SK-N-SH treated with all-trans-retinoic acid at 6 μM for 48 hours (cell line): Measurements from ENCODE around the gene KAT6B.

Experiments
- ATAC-seq: fragments of 200-7000 bp; cut with Tn5 transposase; 3 replicates; pipeline ENCODE4 v1.9.1; 2020; ENCODE audit warnings: mild to moderate bottlenecking, moderate library complexity
- ARNTL ChIP-seq: fragments of 450-650 bp; formaldehyde crosslinking; IDR thresholded peaks from 2 replicates; pipeline ENCODE4 v1.5.0; 2020; ENCODE audit warnings: low read depth, mild to moderate bottlenecking, moderate library complexity, borderline replicate concordance
- BACH2 ChIP-seq: fragments of 250-450 bp; sonication (Bioruptor Pico); IDR thresholded peaks from 2 replicates; pipeline ENCODE4 v1.9.0; 2021; ENCODE audit warnings: mild to moderate bottlenecking, borderline replicate concordance
- ESRRG ChIP-seq: fragments of 250-450 bp; sonication (Bioruptor Pico); IDR thresholded peaks from 2 replicates; pipeline ENCODE4 v1.6.1; 2021; ENCODE audit warnings: mild to moderate bottlenecking
- GLIS3 ChIP-seq: fragments of 250-450 bp; sonication (Bioruptor Pico); IDR thresholded peaks from 2 replicates; pipeline ENCODE4 v1.5.0; 2020; ENCODE audit warnings: mild to moderate bottlenecking, moderate library complexity
- ISL1 ChIP-seq: fragments of 250-450 bp; sonication (Bioruptor Pico); IDR thresholded peaks from 2 replicates; pipeline ENCODE4 v2.1.2; 2022; ENCODE audit warnings: mild to moderate bottlenecking, moderate library complexity
- OSR1 ChIP-seq: fragments of 250-450 bp; sonication (Bioruptor Pico); IDR thresholded peaks from 2 replicates; pipeline ENCODE4 v1.8.0; 2022; ENCODE audit warnings: moderate library complexity, mild to moderate bottlenecking, inconsistent platforms
- PPARA ChIP-seq: fragments of 250-450 bp; sonication (Bioruptor Pico); IDR thresholded peaks from 2 replicates; pipeline ENCODE4 v1.5.0; 2020; ENCODE audit warnings: mild to moderate bottlenecking, borderline replicate concordance
- RARB ChIP-seq: fragments of 250-450 bp; sonication (Bioruptor Pico); IDR thresholded peaks from 2 replicates; pipeline ENCODE4 v1.8.0; 2021; ENCODE audit warnings: mild to moderate bottlenecking, moderate library complexity
- SNAI2 ChIP-seq: fragments of 250-450 bp; sonication (Bioruptor Pico); IDR thresholded peaks from 2 replicates; pipeline ENCODE4 v1.5.0; 2020; ENCODE audit warnings: mild to moderate bottlenecking, moderate library complexity
- TCF4 ChIP-seq: fragments of 250-450 bp; sonication (Bioruptor Pico); IDR thresholded peaks from 2 replicates; pipeline ENCODE4 v1.8.0; 2021; ENCODE audit warnings: mild to moderate bottlenecking, moderate library complexity, borderline replicate concordance
- TOX ChIP-seq: fragments of 250-450 bp; sonication (Bioruptor Pico); IDR thresholded peaks from 2 replicates; pipeline ENCODE4 v1.8.0; 2021; ENCODE audit warnings: mild to moderate bottlenecking, moderate library complexity, borderline replicate concordance
- ZC3H10 ChIP-seq: fragments of 250-450 bp; sonication (Bioruptor Pico); IDR thresholded peaks from 2 replicates; pipeline ENCODE4 v1.5.1; 2021; ENCODE audit warnings: mild to moderate bottlenecking, moderate library complexity
- ZFP3 ChIP-seq: fragments of 250-450 bp; sonication (Bioruptor Pico); IDR thresholded peaks from 2 replicates; pipeline ENCODE4 v1.5.0; 2020; ENCODE audit warnings: mild to moderate bottlenecking, moderate library complexity
- ZFP30 ChIP-seq: fragments of 450-650 bp; formaldehyde crosslinking; IDR thresholded peaks from 2 replicates; pipeline ENCODE4 v1.5.0; 2022; ENCODE audit warnings: mild to moderate bottlenecking, moderate library complexity
- ZNF565 ChIP-seq: fragments of 450-650 bp; formaldehyde crosslinking; conservative IDR thresholded peaks from 2 replicates; pipeline ENCODE4 v1.5.0; 2020; ENCODE audit warnings: low read depth, mild to moderate bottlenecking, moderate library complexity
- ZNF70 ChIP-seq: fragments of 450-650 bp; formaldehyde crosslinking; IDR thresholded peaks from 2 replicates; pipeline ENCODE4 v1.5.0; 2020; ENCODE audit warnings: mild to moderate bottlenecking, moderate library complexity
- ZNF8 ChIP-seq: fragments of 450-650 bp; formaldehyde crosslinking; IDR thresholded peaks from 2 replicates; pipeline ENCODE4 v1.5.0; 2020; ENCODE audit warnings: mild to moderate bottlenecking, moderate library complexity
- TF ChIP-seq, protein P1 (sequence below): fragments of 250-450 bp; sonication (Bioruptor Pico); IDR thresholded peaks from 2 replicates; pipeline ENCODE4 v1.5.1; 2021; ENCODE audit warnings: mild to moderate bottlenecking, moderate library complexity
- TF ChIP-seq, protein P2 (sequence below): fragments of 250-450 bp; sonication (Bioruptor Pico); IDR thresholded peaks from 2 replicates; pipeline ENCODE4 v1.8.0; 2020; ENCODE audit warnings: mild to moderate bottlenecking, moderate library complexity, borderline replicate concordance
- TF ChIP-seq, protein P3 (sequence below): fragments of 250-450 bp; sonication (Bioruptor Pico); IDR thresholded peaks from 2 replicates; pipeline ENCODE4 v1.5.1; 2020; ENCODE audit warnings: low read depth, mild to moderate bottlenecking, moderate library complexity
- TF ChIP-seq, protein P4 (sequence below): fragments of 250-450 bp; sonication (Bioruptor Pico); IDR thresholded peaks from 2 replicates; pipeline ENCODE4 v1.8.0; 2021; ENCODE audit warnings: low read depth, mild to moderate bottlenecking, moderate library complexity, borderline replicate concordance
- TF ChIP-seq, protein P5 (sequence below): fragments of 250-450 bp; sonication (Bioruptor Pico); IDR thresholded peaks from 2 replicates; pipeline ENCODE4 v1.5.0; 2020; ENCODE audit warnings: mild to moderate bottlenecking, moderate library complexity

KAT6B gene

DNA sequence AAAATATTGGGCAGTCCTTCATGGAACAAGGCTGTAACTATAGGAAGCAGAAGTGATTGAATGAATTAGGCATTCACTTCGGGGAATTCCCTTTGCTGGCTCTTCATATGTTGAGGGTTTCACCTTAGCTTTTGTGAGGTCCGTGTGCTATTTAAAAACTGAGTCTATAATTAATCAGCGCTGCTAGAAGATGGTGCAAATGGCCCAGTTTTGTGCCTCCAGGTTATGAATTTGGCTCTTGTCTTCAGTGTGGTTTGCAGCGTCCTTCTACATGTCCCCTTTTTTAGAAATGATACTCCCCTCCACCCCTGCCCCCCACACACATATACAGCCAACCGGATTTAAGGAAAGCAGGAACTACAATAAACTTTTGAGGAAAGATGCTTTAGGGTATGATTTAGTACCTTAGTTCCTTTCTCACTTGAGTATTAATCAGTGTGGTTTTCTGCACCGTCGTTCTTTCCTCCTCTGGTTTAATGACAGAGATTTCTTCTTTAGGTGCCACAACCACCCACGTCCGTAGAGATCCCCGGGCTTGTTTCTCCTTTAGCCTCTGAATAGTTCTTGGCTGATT is 174.4 kb downstream of the KAT6B start:
- TF ChIP-seq, protein P1, sequence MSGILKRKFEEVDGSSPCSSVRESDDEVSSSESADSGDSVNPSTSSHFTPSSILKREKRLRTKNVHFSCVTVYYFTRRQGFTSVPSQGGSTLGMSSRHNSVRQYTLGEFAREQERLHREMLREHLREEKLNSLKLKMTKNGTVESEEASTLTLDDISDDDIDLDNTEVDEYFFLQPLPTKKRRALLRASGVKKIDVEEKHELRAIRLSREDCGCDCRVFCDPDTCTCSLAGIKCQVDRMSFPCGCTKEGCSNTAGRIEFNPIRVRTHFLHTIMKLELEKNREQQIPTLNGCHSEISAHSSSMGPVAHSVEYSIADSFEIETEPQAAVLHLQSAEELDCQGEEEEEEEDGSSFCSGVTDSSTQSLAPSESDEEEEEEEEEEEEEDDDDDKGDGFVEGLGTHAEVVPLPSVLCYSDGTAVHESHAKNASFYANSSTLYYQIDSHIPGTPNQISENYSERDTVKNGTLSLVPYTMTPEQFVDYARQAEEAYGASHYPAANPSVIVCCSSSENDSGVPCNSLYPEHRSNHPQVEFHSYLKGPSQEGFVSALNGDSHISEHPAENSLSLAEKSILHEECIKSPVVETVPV = no peak
- TF ChIP-seq ARNTL (CRISPR knock-in tag) (no peak), ZFP30 (no peak), ISL1 (no peak), TOX (CRISPR knock-in tag) (no peak), RARB (CRISPR knock-in tag) (no peak), ZNF70 (no peak), ZNF8 (no peak), ZFP3 (no peak), ZC3H10 (CRISPR knock-in tag) (no peak)
- TF ChIP-seq, protein P2, sequence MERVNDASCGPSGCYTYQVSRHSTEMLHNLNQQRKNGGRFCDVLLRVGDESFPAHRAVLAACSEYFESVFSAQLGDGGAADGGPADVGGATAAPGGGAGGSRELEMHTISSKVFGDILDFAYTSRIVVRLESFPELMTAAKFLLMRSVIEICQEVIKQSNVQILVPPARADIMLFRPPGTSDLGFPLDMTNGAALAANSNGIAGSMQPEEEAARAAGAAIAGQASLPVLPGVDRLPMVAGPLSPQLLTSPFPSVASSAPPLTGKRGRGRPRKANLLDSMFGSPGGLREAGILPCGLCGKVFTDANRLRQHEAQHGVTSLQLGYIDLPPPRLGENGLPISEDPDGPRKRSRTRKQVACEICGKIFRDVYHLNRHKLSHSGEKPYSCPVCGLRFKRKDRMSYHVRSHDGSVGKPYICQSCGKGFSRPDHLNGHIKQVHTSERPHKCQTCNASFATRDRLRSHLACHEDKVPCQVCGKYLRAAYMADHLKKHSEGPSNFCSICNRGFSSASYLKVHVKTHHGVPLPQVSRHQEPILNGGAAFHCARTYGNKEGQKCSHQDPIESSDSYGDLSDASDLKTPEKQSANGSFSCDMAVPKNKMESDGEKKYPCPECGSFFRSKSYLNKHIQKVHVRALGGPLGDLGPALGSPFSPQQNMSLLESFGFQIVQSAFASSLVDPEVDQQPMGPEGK (CRISPR knock-in tag) = no peak
- TF ChIP-seq, protein P3, sequence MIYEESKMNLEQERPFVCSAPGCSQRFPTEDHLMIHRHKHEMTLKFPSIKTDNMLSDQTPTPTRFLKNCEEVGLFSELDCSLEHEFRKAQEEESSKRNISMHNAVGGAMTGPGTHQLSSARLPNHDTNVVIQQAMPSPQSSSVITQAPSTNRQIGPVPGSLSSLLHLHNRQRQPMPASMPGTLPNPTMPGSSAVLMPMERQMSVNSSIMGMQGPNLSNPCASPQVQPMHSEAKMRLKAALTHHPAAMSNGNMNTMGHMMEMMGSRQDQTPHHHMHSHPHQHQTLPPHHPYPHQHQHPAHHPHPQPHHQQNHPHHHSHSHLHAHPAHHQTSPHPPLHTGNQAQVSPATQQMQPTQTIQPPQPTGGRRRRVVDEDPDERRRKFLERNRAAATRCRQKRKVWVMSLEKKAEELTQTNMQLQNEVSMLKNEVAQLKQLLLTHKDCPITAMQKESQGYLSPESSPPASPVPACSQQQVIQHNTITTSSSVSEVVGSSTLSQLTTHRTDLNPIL (CRISPR knock-in tag) = no peak
- TF ChIP-seq, protein P4, sequence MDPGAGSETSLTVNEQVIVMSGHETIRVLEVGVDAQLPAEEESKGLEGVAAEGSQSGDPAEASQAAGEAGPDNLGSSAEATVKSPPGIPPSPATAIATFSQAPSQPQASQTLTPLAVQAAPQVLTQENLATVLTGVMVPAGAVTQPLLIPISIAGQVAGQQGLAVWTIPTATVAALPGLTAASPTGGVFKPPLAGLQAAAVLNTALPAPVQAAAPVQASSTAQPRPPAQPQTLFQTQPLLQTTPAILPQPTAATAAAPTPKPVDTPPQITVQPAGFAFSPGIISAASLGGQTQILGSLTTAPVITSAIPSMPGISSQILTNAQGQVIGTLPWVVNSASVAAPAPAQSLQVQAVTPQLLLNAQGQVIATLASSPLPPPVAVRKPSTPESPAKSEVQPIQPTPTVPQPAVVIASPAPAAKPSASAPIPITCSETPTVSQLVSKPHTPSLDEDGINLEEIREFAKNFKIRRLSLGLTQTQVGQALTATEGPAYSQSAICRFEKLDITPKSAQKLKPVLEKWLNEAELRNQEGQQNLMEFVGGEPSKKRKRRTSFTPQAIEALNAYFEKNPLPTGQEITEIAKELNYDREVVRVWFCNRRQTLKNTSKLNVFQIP (CRISPR knock-in tag) = no peak
- no peak for ATAC-seq

DNA sequence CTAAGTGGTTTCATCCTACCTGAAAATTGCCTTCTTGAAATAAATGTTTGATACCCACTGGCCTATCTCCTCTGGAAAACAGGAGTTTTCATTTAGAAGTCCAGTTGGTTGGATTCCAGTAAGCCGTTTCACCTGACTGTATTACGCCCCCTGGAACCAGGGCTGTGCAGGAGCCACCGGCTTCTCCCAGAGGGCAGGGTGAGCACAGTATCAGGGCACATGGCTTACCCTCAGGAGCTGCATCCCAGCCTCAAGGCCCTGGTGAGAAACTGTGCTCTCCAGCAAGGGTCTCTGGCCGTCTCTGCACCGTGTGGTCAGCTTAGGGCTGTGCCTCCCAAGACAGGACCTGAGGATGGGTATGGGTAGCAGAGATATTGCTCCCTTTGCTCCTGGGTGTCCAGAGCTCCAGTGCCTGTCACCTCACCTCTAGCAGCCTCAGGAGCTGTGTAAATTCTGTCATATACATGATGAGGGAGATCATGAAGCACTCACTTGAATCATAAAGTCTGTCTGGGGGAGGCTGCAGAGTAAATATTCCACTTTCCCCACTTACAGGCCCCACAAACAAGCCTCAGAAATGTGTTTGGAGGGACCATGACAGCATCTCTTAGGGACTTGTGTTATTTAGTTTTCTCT is 175.4 kb downstream of the KAT6B start:
- TF ChIP-seq ZC3H10 (CRISPR knock-in tag) (no peak), SNAI2 (no peak), ZFP3 (no peak), ESRRG (no peak), GLIS3 (CRISPR knock-in tag) (no peak), OSR1 (CRISPR knock-in tag) (no peak), PPARA (no peak), ZNF565 (CRISPR knock-in tag) (no peak), ZNF70 (no peak)
- TF ChIP-seq, protein P1 = no peak
- TF ChIP-seq, all 23 proteins: peak for 0
- ATAC-seq = no peak

DNA sequence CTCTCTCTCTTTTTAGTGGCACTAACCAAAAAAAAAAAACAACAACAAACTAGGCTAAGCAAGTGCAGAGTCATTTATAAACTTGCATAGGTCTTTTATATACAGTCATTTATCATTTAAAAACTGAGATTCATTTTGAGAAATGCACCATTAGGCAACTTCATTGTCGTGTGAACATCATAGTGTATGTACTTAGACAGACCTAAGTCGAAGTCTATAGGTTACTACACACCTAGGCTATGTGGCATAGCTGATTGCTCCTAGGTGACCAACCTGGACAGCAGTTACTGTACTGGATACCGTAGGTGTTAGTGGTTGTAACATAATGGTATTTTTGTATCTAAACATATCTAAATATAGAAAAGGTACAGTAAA is 175.9 kb downstream of the KAT6B start:
- ATAC-seq = no peak
- no peak for TF ChIP-seq ZNF70
- TF ChIP-seq TOX (CRISPR knock-in tag) = no peak
- TF ChIP-seq ZC3H10 (CRISPR knock-in tag) = no peak
- TF ChIP-seq SNAI2 = no peak
- no peak for TF ChIP-seq ESRRG
- TF ChIP-seq, protein P1 = no peak
- TF ChIP-seq ZNF8 = no peak
- no peak for TF ChIP-seq TCF4 (CRISPR knock-in tag)
- TF ChIP-seq BACH2 (CRISPR knock-in tag) = no peak
- no peak for TF ChIP-seq GLIS3 (CRISPR knock-in tag)
- TF ChIP-seq OSR1 (CRISPR knock-in tag) = no peak
- TF ChIP-seq, protein P2 (CRISPR knock-in tag) = no peak
- TF ChIP-seq, protein P5, sequence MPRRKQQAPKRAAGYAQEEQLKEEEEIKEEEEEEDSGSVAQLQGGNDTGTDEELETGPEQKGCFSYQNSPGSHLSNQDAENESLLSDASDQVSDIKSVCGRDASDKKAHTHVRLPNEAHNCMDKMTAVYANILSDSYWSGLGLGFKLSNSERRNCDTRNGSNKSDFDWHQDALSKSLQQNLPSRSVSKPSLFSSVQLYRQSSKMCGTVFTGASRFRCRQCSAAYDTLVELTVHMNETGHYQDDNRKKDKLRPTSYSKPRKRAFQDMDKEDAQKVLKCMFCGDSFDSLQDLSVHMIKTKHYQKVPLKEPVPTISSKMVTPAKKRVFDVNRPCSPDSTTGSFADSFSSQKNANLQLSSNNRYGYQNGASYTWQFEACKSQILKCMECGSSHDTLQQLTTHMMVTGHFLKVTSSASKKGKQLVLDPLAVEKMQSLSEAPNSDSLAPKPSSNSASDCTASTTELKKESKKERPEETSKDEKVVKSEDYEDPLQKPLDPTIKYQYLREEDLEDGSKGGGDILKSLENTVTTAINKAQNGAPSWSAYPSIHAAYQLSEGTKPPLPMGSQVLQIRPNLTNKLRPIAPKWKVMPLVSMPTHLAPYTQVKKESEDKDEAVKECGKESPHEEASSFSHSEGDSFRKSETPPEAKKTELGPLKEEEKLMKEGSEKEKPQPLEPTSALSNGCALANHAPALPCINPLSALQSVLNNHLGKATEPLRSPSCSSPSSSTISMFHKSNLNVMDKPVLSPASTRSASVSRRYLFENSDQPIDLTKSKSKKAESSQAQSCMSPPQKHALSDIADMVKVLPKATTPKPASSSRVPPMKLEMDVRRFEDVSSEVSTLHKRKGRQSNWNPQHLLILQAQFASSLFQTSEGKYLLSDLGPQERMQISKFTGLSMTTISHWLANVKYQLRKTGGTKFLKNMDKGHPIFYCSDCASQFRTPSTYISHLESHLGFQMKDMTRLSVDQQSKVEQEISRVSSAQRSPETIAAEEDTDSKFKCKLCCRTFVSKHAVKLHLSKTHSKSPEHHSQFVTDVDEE (CRISPR knock-in tag) = no peak
- no peak for TF ChIP-seq ZFP3
- no peak for TF ChIP-seq ZNF565 (CRISPR knock-in tag)
- TF ChIP-seq ARNTL (CRISPR knock-in tag) = no peak
- no peak for TF ChIP-seq RARB (CRISPR knock-in tag)
